Tongue (tissue), 2 donors: ENCODE data around the gene ATAD3B. TPM values are rescaled to one million over a fixed set of nuclear protein-coding genes. Genes with fewer than 3 reads are reported as not detected.
A peak's percentile ranks its signal among the peaks of the same experiment; 100 is the strongest.
"Not testable (repeated sequence)": the region's sequence is repeated elsewhere in the genome, so short reads cannot be mapped to it uniquely, and the experiment has no call there.

Experiments
- DNase-seq: peaks from one replicate; pipeline ENCODE4 v3.0.0-alpha.2; 2015
- total RNA-seq: library from RNA; depleted of rRNA; stranded (reverse); fragments of >200 nt; gene quantifications from one replicate; pipeline ENCODE4 v1.2.3, GENCODE V29; 2014

The ATAD3B gene
- total RNA-seq, 1 donor from 2014 or later, result 10.5 TPM

DNA sequence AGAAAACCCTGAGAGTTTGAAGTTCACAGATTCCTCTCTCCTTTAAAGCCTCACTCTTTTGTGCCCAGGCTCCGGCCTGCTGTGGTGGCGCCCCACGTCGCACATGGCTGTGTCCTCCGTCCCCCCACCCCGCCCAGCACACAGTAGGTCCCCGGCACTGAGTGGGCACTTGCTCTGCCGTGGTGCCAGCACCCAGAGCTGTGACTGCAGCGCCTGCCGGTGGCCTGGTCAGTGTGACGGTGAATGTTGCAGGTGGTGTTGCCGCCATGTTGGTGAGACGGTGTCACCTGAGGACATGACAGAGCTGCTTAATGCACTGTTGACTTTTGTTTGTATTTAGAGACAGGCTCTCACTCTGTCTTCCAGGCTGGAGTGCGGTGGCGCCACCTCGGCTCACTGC lies 18.7 kb upstream of the ATAD3B start:
- no peak for DNase-seq

- DNase-seq, result not testable (repeated sequence)
Measured at GRCh38 chr1:1454286-1455056, 17.1 kb upstream of the ATAD3B start.

GRCh38 chr1:1455366-1455884 lies 16.1 kb upstream of the ATAD3B start:
- DNase-seq, result no peak

DNA sequence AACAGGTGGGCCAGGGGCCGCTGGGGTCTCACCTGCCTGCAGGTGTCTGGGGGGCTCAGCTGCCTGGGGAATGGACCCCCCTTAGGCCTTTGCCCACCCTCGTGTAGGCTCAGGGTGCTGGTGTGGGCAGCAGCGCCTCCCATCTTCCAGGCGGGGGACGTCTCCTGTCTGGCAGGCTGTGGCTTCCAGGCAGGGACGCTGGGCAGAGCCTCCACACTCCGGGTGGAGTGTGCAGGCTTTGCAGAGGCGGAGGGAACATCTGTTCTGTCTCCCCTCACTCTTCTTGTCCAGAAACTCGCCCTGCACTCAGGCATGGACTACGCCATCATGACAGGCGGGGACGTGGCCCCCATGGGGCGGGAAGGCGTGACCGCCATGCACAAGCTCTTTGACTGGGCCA lies 15.6 kb upstream of the ATAD3B start:
- not testable (repeated sequence) for DNase-seq

DNA sequence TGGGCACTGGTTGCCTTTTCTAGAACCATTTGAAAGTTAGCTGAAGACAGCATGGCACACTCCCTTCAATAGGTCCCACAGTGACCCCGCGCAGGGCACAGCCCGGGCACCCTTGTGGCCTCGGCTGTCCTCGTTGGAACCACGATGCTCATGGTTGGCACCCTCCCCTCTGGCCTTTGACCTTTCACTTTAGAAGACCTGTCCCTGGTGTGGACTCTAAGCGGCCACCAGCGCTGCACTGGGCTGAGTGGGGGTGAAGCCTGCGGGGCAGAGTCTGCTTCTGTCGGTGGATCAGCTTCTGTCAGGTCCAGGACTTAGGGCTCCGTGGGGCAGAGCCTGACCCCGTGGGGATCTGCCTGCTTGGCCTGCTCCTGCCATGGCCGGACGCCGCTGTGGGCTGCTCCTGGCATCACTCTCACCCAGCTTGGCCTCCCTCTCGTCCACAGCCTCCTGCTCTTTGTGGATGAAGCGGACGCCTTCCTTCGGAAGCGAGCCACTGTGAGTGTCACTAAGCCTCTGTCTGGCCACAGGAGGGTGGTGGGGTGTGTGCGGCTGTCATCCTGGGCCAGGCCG lies 14.8 kb upstream of the ATAD3B start:
- not testable (repeated sequence) for DNase-seq

DNA sequence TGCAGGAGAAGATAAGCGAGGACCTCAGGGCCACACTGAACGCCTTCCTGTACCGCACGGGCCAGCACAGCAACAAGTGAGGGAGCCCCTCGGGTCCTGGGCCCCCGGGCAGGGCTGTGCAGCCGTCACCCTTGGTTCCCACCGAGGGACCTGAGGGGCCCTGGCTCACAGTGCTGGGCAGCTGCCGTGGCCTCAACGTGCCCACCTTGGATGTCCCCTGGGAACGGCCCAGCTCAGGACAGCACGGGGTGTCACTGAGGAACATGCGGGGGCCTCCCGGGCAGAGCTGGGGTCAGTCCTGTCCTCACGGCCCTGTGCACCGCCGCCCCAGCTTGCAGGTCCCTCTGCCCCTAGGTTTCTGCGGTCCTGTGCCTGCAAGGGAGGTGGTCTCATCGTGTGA lies 12.4 kb upstream of the ATAD3B start:
- DNase-seq, result not testable (repeated sequence)

DNA sequence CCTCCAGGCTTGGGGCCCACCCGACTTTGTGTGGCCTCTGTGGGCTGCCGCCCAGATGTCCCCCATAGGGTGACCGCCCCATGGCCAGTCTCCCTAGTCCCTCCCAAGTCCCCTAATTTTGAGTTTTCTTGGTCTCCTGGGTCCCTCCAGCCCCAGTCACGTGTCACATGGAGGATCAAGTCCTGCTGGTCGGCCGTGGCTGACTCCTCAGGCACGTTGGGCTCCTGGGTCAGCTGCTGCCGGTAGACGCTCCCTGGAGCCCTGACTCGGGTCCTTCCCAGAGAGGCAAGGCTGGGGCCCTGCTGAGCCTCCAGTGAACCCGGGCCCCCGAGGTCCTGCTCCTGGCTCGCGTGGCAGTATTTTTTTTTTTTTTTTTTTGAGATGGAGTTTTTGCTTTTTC lies 11.9 kb upstream of the ATAD3B start:
- not testable (repeated sequence) for DNase-seq

- no peak for DNase-seq
Measured at GRCh38 chr1:1460540-1461130, 10.9 kb upstream of the ATAD3B start.

DNA sequence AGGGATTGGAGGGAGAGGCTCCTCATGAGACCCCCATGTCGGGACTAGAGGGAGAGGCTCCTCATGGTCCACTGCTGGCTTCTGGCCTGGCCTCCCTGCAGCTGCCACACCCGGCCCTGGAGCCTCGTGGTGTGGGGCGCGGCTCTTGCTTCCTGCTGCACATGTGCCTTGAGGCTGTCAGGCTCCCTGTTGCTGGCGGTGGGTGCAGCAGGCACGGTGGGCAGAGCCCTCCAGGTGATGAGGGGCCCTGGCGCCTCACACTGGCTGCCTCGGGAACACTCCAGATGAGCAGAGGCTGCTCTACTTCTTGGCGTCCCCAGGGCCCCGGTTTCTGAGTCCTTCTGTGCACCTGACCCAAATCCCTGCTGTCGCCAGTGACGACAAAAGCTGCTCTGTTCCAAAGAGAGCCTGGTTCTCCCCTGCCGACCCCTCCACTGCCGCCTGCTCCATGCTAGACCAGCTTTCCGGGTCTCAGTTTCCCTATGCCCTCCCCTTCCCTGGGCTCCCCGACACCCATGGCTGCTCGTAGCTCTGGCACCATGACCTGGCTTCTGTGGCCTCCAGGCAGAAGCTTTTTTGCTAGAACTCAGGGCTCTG lies 9.7 kb upstream of the ATAD3B start:
- DNase-seq, result no peak

DNA sequence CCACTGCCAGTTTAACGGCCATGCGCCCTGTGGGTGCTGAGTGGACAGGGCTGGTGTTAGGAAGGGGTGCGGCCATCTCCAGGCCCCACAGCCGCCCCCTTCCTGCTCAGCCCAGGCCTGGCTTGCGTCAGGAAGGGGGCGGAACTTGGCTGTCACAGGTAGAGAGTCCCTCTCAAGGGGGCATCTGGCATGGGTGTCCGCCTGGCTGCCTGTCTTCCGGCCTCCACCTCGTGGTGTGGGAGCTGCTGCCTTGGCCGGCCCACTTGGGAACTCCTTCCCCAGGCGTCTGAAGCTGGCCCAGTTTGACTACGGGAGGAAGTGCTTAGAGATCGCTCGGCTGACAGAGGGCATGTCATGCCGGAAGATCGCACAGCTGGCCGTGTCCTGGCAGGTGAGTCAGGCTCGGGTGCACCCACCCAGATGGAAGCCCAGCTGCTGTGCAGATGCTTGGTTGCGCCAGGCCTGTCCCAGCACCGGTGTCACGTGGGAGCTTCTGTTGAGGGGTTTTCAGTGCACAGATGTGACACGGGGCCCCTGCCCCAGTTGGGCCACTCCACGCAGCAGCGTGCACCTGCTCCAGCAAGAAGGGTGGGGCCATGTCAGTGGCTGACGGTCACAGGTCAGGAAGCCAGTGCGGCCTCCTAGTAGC lies 9.1 kb upstream of the ATAD3B start:
- no peak for DNase-seq

DNA sequence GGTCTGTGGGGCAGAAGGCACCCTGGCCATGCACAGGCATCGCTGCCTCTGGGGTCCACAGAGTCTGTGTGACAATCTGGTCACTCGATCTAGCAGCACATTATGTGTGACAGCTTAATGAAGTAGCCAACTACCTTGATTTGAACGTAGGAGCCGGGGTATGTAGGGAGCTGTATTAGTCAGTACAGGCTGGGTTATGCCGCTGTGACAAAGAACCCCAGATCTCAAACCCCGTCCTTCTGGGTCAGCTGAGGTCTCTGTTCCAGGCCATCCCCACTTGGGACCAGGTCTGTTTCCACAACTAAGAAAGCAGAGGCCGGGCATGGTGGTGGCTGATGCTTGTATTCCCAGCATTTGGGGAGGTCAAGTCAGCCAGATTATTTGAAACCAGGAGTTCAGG lies 8.3 kb upstream of the ATAD3B start:
- no peak for DNase-seq

DNA sequence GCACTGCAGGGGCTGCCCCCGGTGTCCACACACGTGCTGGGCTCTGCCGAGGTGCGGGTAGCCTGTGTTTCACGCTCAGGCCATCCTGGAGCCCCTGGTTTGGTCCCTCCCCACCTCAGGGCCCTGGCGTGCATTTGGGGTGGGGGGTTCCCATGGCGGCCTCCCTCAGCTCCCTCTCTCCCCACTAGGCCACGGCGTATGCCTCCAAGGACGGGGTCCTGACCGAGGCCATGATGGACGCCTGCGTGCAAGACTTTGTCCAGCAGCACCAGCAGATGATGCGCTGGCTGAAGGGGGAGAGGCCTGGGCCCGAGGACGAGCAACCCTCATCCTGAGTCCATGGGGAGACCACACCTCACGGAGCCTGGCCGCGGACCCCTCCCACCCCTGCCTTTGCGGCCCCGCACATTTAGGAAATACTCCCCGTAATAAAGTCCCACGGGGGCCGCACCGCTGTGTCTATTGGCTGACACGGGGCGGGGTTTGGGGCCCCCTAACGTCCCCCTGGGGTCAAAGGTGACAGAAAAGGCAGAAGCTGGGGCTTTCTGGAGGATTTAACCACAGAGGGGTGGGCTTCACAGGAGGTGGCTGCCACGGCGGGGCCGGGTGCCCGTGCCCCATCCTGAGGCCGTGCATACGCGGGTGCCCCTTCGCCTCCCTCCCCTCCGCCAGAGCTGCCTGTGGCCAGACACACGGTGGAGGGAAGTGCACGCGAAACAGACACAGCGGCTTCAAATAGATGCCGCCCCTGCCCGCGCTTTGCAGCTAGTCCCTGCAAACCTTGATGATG lies 3.2 kb upstream of the ATAD3B start:
- DNase-seq, result not testable (repeated sequence)

DNA sequence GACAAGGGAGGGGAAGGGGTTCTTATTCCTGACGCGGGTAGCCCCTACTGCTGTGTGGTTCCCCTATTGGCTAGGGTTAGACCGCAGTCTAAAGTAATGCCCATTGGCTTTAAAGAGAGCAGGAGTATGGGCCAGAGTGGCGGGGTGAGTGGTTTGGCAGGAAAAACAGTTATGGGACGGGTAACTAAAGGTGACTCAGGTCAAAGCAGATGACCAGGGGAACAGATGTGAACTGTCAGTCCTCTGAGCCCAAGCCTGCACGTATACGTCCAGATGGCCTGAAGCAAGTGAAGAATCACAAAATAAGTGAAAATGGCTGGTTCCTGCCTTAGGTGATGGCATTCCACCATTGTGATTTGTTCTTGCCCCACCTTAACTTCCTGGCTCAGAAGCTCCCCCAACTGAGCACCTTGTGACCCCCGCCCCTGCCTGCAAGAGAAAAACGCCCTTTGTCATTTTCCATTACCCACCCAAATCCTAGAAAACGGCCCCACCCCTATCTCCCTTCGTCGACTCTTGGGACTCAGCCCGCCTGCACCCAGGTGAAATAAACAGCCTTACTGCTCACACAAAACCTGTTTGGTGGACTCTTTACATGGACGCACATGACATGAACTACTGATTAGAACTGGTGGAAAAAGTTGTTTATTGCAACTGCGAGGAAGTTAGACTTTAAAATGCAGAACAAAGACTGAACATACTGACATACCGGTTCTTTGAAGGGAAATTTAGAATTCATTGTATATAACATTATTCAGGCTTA lies 758 bp upstream of the ATAD3B start:
- DNase-seq, result peak; percentile 44

- DNase-seq, result not testable (repeated sequence)
Measured at GRCh38 chr1:1472053-1472876, 700 bp downstream of the ATAD3B start.

DNA sequence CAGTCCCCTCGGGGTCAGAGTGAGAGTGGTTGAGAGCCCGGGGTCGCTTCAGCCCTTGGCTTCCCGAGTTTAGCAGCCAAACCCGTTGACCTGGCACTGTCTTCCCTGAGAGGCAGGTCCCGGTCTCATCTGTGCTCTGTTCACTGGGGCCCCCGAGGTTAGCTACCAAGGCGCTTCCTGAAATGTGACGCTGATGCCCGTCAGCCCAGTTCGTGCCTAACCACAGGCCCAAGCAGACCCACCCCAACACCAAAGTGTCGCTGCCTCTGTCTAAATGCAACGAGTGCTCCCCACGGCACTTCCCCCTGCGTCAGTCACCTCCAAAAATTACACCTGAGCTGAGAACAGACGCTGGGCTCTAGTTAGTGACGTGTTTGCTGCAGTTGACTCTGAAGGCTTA lies 4.4 kb downstream of the ATAD3B start:
- not testable (repeated sequence) for DNase-seq

DNA sequence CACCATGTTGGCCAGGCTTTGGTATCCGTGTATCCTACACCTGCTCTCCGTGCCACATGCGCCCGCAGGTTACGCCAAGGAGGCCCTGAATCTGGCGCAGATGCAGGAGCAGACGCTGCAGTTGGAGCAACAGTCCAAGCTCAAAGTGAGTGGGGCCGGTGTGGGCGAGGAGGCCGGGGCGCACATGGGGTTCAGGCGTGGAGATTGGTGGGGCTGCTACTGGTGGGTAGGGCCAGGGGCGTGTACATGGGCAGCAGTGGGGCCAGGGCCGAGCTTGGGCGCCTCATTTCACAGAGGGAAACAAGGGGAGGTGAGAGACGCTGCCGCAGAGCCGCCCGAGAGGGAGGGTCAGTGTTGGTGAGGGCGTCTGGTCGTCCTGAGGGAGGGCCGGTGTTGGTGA lies 5.6 kb downstream of the ATAD3B start:
- no peak for DNase-seq

DNA sequence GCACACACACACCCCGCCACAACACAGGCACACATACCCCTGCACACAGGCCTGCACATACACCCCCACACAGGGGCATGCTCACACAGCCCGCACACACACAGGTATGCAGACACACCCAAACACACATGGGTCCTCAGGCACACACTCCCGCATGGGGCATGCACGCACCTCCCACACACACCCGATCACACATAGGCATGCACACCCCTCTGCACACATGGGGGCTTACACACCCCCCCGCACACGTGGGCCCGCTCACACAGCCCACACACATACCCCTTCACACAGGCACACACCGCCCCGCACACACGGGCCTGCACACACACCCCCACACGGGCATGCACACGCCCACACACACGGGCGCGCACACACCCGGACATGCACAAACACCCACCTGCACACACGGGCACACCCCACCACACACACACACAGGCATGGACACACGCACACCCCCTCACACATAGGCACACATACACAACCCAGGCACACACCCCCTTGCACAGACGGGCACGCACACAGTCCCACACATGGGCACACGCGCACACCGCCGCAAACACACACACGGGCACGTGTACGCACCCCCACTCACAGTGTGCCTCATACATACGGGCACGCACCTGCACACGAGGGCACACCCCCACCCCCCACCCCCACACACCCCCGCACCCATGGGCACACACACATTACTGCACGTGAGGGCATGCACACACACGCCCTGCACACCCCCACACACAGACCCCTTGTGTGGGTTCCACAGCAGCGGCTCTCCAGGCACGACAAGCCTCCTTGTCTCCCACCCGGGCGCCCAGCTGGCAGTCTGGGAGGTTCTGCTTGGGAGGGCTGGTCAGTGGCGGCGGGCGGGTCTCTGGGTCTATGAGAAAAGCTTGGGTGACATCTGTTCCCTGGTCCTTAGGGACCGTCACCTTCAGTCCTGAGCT lies 8.3 kb downstream of the ATAD3B start:
- no peak for DNase-seq

GRCh38 chr1:1480488-1480867 lies 8.9 kb downstream of the ATAD3B start:
- not testable (repeated sequence) for DNase-seq

DNA sequence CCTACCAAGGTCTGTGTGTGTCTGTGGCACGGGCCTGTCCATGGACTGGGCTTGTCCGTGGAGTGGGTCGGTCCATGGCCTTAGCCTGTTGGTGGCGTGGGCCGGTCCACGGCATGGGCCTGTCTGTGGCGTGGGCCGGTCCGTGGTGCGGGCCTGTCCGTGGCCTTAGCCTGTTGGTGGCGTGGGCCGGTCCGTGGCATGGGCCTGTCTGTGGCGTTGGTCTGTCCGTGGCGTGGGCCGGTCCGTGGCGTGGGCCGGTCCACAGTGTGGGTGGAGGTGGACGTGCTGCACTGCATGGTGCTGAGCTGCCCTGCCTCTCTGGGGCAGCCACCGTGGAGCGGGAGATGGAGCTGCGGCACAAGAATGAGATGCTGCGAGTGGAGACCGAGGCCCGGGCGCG lies 10.2 kb downstream of the ATAD3B start:
- DNase-seq, result not testable (repeated sequence)
